ENCODE data around the gene SLC41A3. TPM values are rescaled to one million over a fixed set of nuclear protein-coding genes. Genes with fewer than 3 reads are reported as not detected.

SLC41A3 gene
- total RNA-seq, 1 experiment from 2014 or later: 41.3 TPM

DNA sequence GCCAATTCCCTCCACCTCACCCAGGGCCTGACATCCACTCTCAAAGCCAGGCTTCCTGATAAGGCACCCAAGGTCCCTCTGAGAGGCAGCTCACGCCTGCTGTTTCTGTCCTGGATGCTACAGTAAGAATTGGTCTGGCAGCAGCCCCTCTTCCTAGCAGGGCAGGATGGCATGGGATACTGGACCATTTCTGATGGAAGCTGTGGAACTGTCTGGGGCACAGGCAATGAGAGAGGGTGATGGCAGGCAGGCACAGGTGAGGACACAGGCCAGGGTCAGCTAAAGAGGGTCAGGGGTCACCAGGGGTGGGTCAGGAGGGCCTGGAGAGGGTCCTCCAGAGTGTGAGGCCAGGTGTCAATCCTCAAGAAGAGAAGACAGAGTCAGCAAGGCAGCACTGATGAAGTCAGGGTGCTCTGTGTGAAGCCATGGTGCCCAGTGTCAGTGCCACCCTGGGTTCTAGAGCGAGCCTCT is 41.9 kb upstream of the SLC41A3 start:
- intact Hi-C loops (cut with micrococcal nuclease; ENCODE audit: unreplicated experiment): no loop called here
- Histone ChIP-seq H3K36me3 (ENCODE audit: control insufficient read depth, insufficient read depth, low read length) (no peaks in the 10 kb centered on the region), H3K4me1 (no peaks in the 10 kb centered on the region), H3K9me3 (no peaks in the 10 kb centered on the region), H3K4me3 (ENCODE audit: low read depth, low read length) (no peak overlapping the region), H3K27me3 (replicated peaks; ENCODE audit: control insufficient read depth, insufficient read depth, low read length) (no peaks in the 10 kb centered on the region)
- Mint-ChIP-seq H3K4me3 (ENCODE audit: unreplicated experiment) (no peak overlapping the region), H3K27me3 (ENCODE audit: insufficient read depth, unreplicated experiment) (peaks cover 4% of the 10 kb centered on the region), H3K9me3 (ENCODE audit: unreplicated experiment) (no peaks in the 10 kb centered on the region), H3K27ac (ENCODE audit: unreplicated experiment) (no peak overlapping the region), H3K4me1 (ENCODE audit: low read depth, unreplicated experiment) (no peaks in the 10 kb centered on the region), H3K36me3 (ENCODE audit: insufficient read depth, unreplicated experiment) (no peaks in the 10 kb centered on the region)
- DNase-seq: peak in 1 of 2 experiments; percentile 22
- POLR2A ChIA-PET: no interaction called here
- TF ChIP-seq, protein P1, sequence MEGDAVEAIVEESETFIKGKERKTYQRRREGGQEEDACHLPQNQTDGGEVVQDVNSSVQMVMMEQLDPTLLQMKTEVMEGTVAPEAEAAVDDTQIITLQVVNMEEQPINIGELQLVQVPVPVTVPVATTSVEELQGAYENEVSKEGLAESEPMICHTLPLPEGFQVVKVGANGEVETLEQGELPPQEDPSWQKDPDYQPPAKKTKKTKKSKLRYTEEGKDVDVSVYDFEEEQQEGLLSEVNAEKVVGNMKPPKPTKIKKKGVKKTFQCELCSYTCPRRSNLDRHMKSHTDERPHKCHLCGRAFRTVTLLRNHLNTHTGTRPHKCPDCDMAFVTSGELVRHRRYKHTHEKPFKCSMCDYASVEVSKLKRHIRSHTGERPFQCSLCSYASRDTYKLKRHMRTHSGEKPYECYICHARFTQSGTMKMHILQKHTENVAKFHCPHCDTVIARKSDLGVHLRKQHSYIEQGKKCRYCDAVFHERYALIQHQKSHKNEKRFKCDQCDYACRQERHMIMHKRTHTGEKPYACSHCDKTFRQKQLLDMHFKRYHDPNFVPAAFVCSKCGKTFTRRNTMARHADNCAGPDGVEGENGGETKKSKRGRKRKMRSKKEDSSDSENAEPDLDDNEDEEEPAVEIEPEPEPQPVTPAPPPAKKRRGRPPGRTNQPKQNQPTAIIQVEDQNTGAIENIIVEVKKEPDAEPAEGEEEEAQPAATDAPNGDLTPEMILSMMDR (IDR thresholded peaks at IDR 0.05; ENCODE audit: insufficient read depth in 1 of 2, low read depth in 1 of 2, low read length in 1 of 2, severe bottlenecking in 1 of 2, unreplicated experiment in 1 of 2): no peak
- BruUV-seq (replicated peaks): no TSS peak
- CTCF ChIA-PET: no interaction called here

DNA sequence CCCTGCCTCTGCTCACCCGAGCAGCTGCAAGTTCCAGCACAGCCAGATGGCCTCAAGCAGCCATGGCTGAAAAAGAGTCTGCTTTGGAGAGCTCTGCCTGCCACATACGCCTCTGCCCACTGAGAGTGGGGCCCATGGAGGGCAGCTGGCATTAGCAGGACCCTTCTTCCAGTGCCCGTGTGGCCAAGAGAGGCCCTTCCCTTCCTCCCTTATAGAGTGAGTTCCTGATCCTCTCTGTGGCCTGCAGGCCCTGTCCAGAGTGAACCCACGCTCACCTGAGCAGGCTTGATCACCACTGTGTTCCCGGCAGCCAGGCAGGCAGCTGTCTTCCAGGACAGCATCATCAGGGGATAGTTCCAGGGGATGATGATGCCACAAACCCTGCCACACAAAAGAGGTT is 41.4 kb upstream of the SLC41A3 start:
- H3K27ac Mint-ChIP-seq (ENCODE audit: unreplicated experiment): no peak overlapping the region
- no peaks in the 10 kb centered on the region for H3K27me3 ChIP-seq (replicated peaks; ENCODE audit: control insufficient read depth, insufficient read depth, low read length)
- BruUV-seq (replicated peaks): no TSS peak

DNA sequence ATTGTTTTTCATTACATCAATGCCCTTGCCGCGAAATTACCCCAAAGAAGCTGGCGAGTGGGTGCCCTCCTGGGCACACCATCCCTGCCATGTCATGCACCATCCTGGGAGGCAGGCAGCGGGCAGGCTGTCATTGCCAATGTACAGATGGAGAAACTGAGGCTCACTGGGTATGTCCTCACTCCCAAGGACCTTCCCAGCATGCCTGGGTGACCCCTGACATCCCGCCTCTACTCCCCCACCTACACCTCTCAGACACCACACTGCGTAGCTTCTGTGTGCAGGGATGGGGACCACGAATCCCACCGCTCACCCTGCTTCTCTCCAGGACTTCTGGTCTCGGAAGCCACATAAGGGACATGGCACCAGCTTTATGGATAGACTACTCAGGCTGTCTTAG is 41.0 kb upstream of the SLC41A3 start:
- intact Hi-C loops (cut with micrococcal nuclease; ENCODE audit: unreplicated experiment): no loop called here
- Histone ChIP-seq H3K4me1 (no peaks in the 10 kb centered on the region), H3K36me3 (ENCODE audit: control insufficient read depth, insufficient read depth, low read length) (no peaks in the 10 kb centered on the region), H3K9me3 (no peaks in the 10 kb centered on the region), H3K4me3 (ENCODE audit: low read depth, low read length) (no peak overlapping the region), H3K27me3 (replicated peaks; ENCODE audit: control insufficient read depth, insufficient read depth, low read length) (no peaks in the 10 kb centered on the region)
- H3K4me3 Mint-ChIP-seq (ENCODE audit: unreplicated experiment): no peak overlapping the region
- no peaks in the 10 kb centered on the region for H3K36me3 Mint-ChIP-seq (ENCODE audit: insufficient read depth, unreplicated experiment)
- H3K9me3 Mint-ChIP-seq (ENCODE audit: unreplicated experiment): no peaks in the 10 kb centered on the region
- peaks cover 4% of the 10 kb centered on the region for H3K27me3 Mint-ChIP-seq (ENCODE audit: insufficient read depth, unreplicated experiment)
- ChIA-PET POLR2A (no interaction called here), CTCF (interaction anchor here (0.6 kb wide), 1 partner anchor 88 kb away, joined by 4 read pairs; no protein-coding TSS in a partner anchor)
- no peaks in the 10 kb centered on the region for H3K4me1 Mint-ChIP-seq (ENCODE audit: low read depth, unreplicated experiment)
- TF ChIP-seq, protein P1 (IDR thresholded peaks at IDR 0.05; ENCODE audit: insufficient read depth in 1 of 2, low read depth in 1 of 2, low read length in 1 of 2, severe bottlenecking in 1 of 2, unreplicated experiment in 1 of 2): no peak
- DNase-seq: peak in 1 of 2 experiments; percentile 15
- BruUV-seq (replicated peaks): no TSS peak
- H3K27ac Mint-ChIP-seq (ENCODE audit: unreplicated experiment): no peak overlapping the region

More for the DNA sequence above, 41.4 kb upstream of the SLC41A3 start:
- ChIA-PET CTCF (interaction anchor here (0.6 kb wide), 1 partner anchor 88 kb away, joined by 4 read pairs; no protein-coding TSS in a partner anchor), POLR2A (no interaction called here)
- no peak for DNase-seq
- Histone ChIP-seq H3K4me1 (no peaks in the 10 kb centered on the region), H3K4me3 (ENCODE audit: low read depth, low read length) (no peak overlapping the region), H3K36me3 (ENCODE audit: control insufficient read depth, insufficient read depth, low read length) (no peaks in the 10 kb centered on the region), H3K9me3 (no peaks in the 10 kb centered on the region)
- no peaks in the 10 kb centered on the region for H3K4me1 Mint-ChIP-seq (ENCODE audit: low read depth, unreplicated experiment)
- H3K4me3 Mint-ChIP-seq (ENCODE audit: unreplicated experiment): no peak overlapping the region
- TF ChIP-seq, protein P1 (IDR thresholded peaks at IDR 0.05; ENCODE audit: insufficient read depth in 1 of 2, low read depth in 1 of 2, low read length in 1 of 2, severe bottlenecking in 1 of 2, unreplicated experiment in 1 of 2): no peak
- intact Hi-C loops (cut with micrococcal nuclease; ENCODE audit: unreplicated experiment): no loop called here
- peaks cover 4% of the 10 kb centered on the region for H3K27me3 Mint-ChIP-seq (ENCODE audit: insufficient read depth, unreplicated experiment)
- no peaks in the 10 kb centered on the region for H3K9me3 Mint-ChIP-seq (ENCODE audit: unreplicated experiment)
- H3K36me3 Mint-ChIP-seq (ENCODE audit: insufficient read depth, unreplicated experiment): no peaks in the 10 kb centered on the region
